ENCODE results near the gene TBL1XR1.
"Not testable (repeated sequence)": the region's sequence is repeated elsewhere in the genome, so short reads cannot be mapped to it uniquely, and the experiment has no call there.

Gene TBL1XR1

GRCh38 chr3:177194299-177194698 lies 3.0 kb downstream of the TBL1XR1 start:
- Histone ChIP-seq H3K27ac (ENCODE audit: low read depth, low read length) (peak overlapping the region; percentile 10; the same call in 1 of the 2 replicates), H3K9ac (ENCODE audit: low read length) (peak overlapping the region; percentile 100), H3K9me3 (ENCODE audit: control insufficient read depth, insufficient read depth, low read depth, low read length) (no peaks in the 10 kb centered on the region), H3K27me3 (ENCODE audit: control insufficient read depth, insufficient read depth, low read length) (no peaks in the 10 kb centered on the region), H3K4me3 (ENCODE audit: low read depth, low read length) (peak overlapping the region; percentile 100), H3K4me1 (ENCODE audit: control insufficient read depth, insufficient read depth, low read length) (peaks cover 48% of the 10 kb centered on the region), H3K36me3 (ENCODE audit: control insufficient read depth, insufficient read depth, low read length) (peaks cover 8% of the 10 kb centered on the region; the same call in 1 of the 2 replicates)

- no peaks in the 10 kb centered on the region for H3K27me3 ChIP-seq (ENCODE audit: control insufficient read depth, insufficient read depth, low read length)
- H3K36me3 ChIP-seq (ENCODE audit: control insufficient read depth, insufficient read depth, low read length) = peaks cover 8% of the 10 kb centered on the region; the same call in 1 of the 2 replicates
- peak overlapping the region; percentile 100 for H3K9ac ChIP-seq (ENCODE audit: low read length)
- peaks cover 43% of the 10 kb centered on the region for H3K4me1 ChIP-seq (ENCODE audit: control insufficient read depth, insufficient read depth, low read length)
- H3K27ac ChIP-seq (ENCODE audit: low read depth, low read length) = peak overlapping the region; percentile 10; the same call in 1 of the 2 replicates
- no peaks in the 10 kb centered on the region for H3K9me3 ChIP-seq (ENCODE audit: control insufficient read depth, insufficient read depth, low read depth, low read length)
- H3K4me3 ChIP-seq (ENCODE audit: low read depth, low read length) = peak overlapping the region; percentile 100
Measured at GRCh38 chr3:177193688-177194268, 3.5 kb downstream of the TBL1XR1 start.

- Histone ChIP-seq H3K4me3 (ENCODE audit: low read depth, low read length) (peak overlapping the region; percentile 100; the same call in 1 of the 2 replicates), H3K4me1 (ENCODE audit: control insufficient read depth, insufficient read depth, low read length) (peaks cover 38% of the 10 kb centered on the region)
- not testable (repeated sequence) for H3K27ac ChIP-seq (ENCODE audit: low read depth, low read length); H3K27me3 ChIP-seq (ENCODE audit: control insufficient read depth, insufficient read depth, low read length); H3K36me3 ChIP-seq (ENCODE audit: control insufficient read depth, insufficient read depth, low read length); H3K9ac ChIP-seq (ENCODE audit: low read length); H3K9me3 ChIP-seq (ENCODE audit: control insufficient read depth, insufficient read depth, low read depth, low read length)
Measured at GRCh38 chr3:177193275-177193674, 4.0 kb downstream of the TBL1XR1 start.

- Histone ChIP-seq H3K27me3 (ENCODE audit: control insufficient read depth, insufficient read depth, low read length) (no peaks in the 10 kb centered on the region), H3K27ac (ENCODE audit: low read depth, low read length) (peak overlapping the region; percentile 18; the same call in 1 of the 2 replicates), H3K4me3 (ENCODE audit: low read depth, low read length) (peak overlapping the region; percentile 10; the same call in 1 of the 2 replicates), H3K36me3 (ENCODE audit: control insufficient read depth, insufficient read depth, low read length) (peaks cover 8% of the 10 kb centered on the region; the same call in 1 of the 2 replicates), H3K9ac (ENCODE audit: low read length) (no peak overlapping the region), H3K9me3 (ENCODE audit: control insufficient read depth, insufficient read depth, low read depth, low read length) (no peaks in the 10 kb centered on the region), H3K4me1 (ENCODE audit: control insufficient read depth, insufficient read depth, low read length) (peaks cover 34% of the 10 kb centered on the region)
Measured at GRCh38 chr3:177190756-177191681, 6.3 kb downstream of the TBL1XR1 start.

- not testable (repeated sequence) for H3K27ac ChIP-seq (ENCODE audit: low read depth, low read length); H3K4me3 ChIP-seq (ENCODE audit: low read depth, low read length); H3K27me3 ChIP-seq (ENCODE audit: control insufficient read depth, insufficient read depth, low read length); H3K9me3 ChIP-seq (ENCODE audit: control insufficient read depth, insufficient read depth, low read depth, low read length); H3K36me3 ChIP-seq (ENCODE audit: control insufficient read depth, insufficient read depth, low read length); H3K9ac ChIP-seq (ENCODE audit: low read length)
- peaks cover 36% of the 10 kb centered on the region for H3K4me1 ChIP-seq (ENCODE audit: control insufficient read depth, insufficient read depth, low read length)
Measured at GRCh38 chr3:177190184-177190583, 7.1 kb downstream of the TBL1XR1 start.

GRCh38 chr3:177188325-177188724 lies 9.0 kb downstream of the TBL1XR1 start:
- H3K4me3 ChIP-seq (ENCODE audit: low read depth, low read length); H3K36me3 ChIP-seq (ENCODE audit: control insufficient read depth, insufficient read depth, low read length): not testable (repeated sequence)

GRCh38 chr3:177186306-177186705 lies 11.0 kb downstream of the TBL1XR1 start:
- Histone ChIP-seq H3K9ac (ENCODE audit: low read length) (no peak overlapping the region), H3K9me3 (ENCODE audit: control insufficient read depth, insufficient read depth, low read depth, low read length) (no peaks in the 10 kb centered on the region), H3K36me3 (ENCODE audit: control insufficient read depth, insufficient read depth, low read length) (peaks cover 8% of the 10 kb centered on the region; the same call in 1 of the 2 replicates), H3K27ac (ENCODE audit: low read depth, low read length) (no peak overlapping the region), H3K27me3 (ENCODE audit: control insufficient read depth, insufficient read depth, low read length) (no peaks in the 10 kb centered on the region), H3K4me1 (ENCODE audit: control insufficient read depth, insufficient read depth, low read length) (peaks cover 23% of the 10 kb centered on the region), H3K4me3 (ENCODE audit: low read depth, low read length) (no peak overlapping the region)

More at GRCh38 chr3:177188325-177188724, 9.0 kb downstream of the TBL1XR1 start:
- not testable (repeated sequence) for H3K27me3 ChIP-seq (ENCODE audit: control insufficient read depth, insufficient read depth, low read length); H3K9ac ChIP-seq (ENCODE audit: low read length); H3K27ac ChIP-seq (ENCODE audit: low read depth, low read length); H3K9me3 ChIP-seq (ENCODE audit: control insufficient read depth, insufficient read depth, low read depth, low read length)
- H3K4me1 ChIP-seq (ENCODE audit: control insufficient read depth, insufficient read depth, low read length) = peaks cover 26% of the 10 kb centered on the region

GRCh38 chr3:177185035-177185574 lies 12.2 kb downstream of the TBL1XR1 start:
- Histone ChIP-seq H3K36me3 (ENCODE audit: control insufficient read depth, insufficient read depth, low read length) (peaks cover 8% of the 10 kb centered on the region; the same call in 1 of the 2 replicates), H3K4me3 (ENCODE audit: low read depth, low read length) (no peak overlapping the region; the same call in 1 of the 2 replicates), H3K27ac (ENCODE audit: low read depth, low read length) (no peak overlapping the region), H3K27me3 (ENCODE audit: control insufficient read depth, insufficient read depth, low read length) (no peaks in the 10 kb centered on the region), H3K9me3 (ENCODE audit: control insufficient read depth, insufficient read depth, low read depth, low read length) (no peaks in the 10 kb centered on the region; the same call in 1 of the 2 replicates), H3K9ac (ENCODE audit: low read length) (no peak overlapping the region), H3K4me1 (ENCODE audit: control insufficient read depth, insufficient read depth, low read length) (peaks cover 19% of the 10 kb centered on the region)

GRCh38 chr3:177184602-177185001 lies 12.7 kb downstream of the TBL1XR1 start:
- H3K9me3 ChIP-seq (ENCODE audit: control insufficient read depth, insufficient read depth, low read depth, low read length); H3K9ac ChIP-seq (ENCODE audit: low read length); H3K4me3 ChIP-seq (ENCODE audit: low read depth, low read length); H3K27me3 ChIP-seq (ENCODE audit: control insufficient read depth, insufficient read depth, low read length); H3K36me3 ChIP-seq (ENCODE audit: control insufficient read depth, insufficient read depth, low read length); H3K27ac ChIP-seq (ENCODE audit: low read depth, low read length): not testable (repeated sequence)
- peaks cover 21% of the 10 kb centered on the region for H3K4me1 ChIP-seq (ENCODE audit: control insufficient read depth, insufficient read depth, low read length)

- H3K36me3 ChIP-seq (ENCODE audit: control insufficient read depth, insufficient read depth, low read length) = peaks cover 11% of the 10 kb centered on the region
- H3K27ac ChIP-seq (ENCODE audit: low read depth, low read length) = no peak overlapping the region
- H3K27me3 ChIP-seq (ENCODE audit: control insufficient read depth, insufficient read depth, low read length) = no peaks in the 10 kb centered on the region
- H3K9ac ChIP-seq (ENCODE audit: low read length) = no peak overlapping the region
- no peaks in the 10 kb centered on the region; the same call in 1 of the 2 replicates for H3K9me3 ChIP-seq (ENCODE audit: control insufficient read depth, insufficient read depth, low read depth, low read length)
- H3K4me3 ChIP-seq (ENCODE audit: low read depth, low read length) = no peak overlapping the region
- H3K4me1 ChIP-seq (ENCODE audit: control insufficient read depth, insufficient read depth, low read length) = peaks cover 27% of the 10 kb centered on the region
Measured at GRCh38 chr3:177182352-177182751, 14.9 kb downstream of the TBL1XR1 start.
